ENCODE results near the gene PTPRK. TPM values are rescaled to one million over a fixed set of nuclear protein-coding genes. Genes with fewer than 3 reads are reported as not detected.
"Not testable (repeated sequence)": the region's sequence is repeated elsewhere in the genome, so short reads cannot be mapped to it uniquely, and the experiment has no call there.

PTPRK gene
- total RNA-seq, 1 donor from 2014 or later: 438 TPM

DNA sequence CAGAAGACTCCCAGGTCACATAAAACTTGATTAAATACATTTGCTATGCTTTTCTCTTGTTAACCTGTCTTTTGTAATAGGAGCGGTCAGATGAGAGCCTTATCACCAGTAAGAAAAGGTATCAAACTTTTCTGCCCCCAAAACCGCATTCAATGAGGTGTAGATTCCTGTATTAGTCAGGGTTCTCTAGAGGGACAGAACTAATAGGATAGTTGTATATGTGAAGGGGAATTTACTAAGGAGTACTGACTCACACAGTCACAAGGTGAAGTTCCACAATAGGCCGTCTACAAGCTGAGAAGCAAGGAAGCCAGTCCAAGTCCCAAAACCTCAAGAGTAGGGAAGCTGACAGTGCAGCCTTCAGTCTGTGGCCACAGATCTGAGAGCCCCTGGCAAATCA lies 32.7 kb downstream of the PTPRK start:
- DNase-seq: no peak

DNA sequence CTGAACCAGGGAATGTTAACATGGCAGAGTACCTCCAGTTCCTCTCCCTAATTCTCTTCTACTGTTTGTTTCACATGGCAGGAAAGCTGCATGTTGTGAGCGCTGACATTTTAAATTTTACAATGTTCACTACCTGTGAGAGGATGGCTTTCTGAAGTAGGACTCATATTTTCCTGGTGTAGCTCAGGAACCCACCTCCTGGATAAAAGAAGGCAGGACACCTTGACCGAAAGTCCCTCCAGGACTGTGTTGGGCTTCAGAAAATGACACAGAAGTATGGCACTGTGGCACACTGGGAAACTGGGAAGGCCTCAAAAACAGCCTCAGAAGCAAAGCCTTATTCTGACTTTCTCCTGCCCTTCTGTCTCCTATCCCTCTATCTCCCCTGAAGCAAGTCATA lies 33.3 kb downstream of the PTPRK start:
- no peak for DNase-seq

GRCh38 chr6:128486580-128486979 lies 33.8 kb downstream of the PTPRK start:
- DNase-seq: not testable (repeated sequence)

DNA sequence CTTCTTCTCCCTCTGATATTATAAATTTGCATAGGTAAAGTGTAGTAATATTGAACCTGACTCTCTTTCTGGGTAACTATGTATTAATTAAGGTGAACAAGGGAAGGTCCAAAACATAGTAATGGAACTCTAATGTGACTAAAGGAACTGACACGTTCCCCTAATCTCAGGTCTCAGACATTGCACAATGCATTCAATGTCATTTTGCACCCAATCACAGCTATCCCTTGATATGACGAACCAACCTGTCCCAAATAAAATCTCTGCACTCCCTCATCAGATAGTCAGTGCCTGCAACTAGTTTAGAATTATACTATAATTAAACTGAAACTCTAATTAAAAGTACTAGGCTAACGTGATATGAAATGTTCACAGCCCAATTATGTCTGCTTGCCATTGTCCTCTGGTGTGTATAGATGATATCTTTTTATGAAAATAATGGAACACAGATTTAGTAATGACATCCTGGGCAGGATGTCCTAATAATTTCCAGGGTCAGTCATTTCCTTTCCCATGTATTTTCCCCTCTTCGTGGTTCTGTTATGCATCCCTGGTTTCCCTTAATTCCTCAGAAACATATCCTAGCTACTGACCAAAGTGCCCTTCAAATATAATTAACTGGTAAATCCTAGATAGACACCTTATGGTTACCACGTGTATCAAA lies 36.8 kb downstream of the PTPRK start:
- DNase-seq: no peak

- DNase-seq: no peak
These were observed 37.8 kb downstream of the PTPRK start for GRCh38 chr6:128482642-128483041.

GRCh38 chr6:128479991-128480390 lies 40.4 kb downstream of the PTPRK start:
- no peak for DNase-seq

DNA sequence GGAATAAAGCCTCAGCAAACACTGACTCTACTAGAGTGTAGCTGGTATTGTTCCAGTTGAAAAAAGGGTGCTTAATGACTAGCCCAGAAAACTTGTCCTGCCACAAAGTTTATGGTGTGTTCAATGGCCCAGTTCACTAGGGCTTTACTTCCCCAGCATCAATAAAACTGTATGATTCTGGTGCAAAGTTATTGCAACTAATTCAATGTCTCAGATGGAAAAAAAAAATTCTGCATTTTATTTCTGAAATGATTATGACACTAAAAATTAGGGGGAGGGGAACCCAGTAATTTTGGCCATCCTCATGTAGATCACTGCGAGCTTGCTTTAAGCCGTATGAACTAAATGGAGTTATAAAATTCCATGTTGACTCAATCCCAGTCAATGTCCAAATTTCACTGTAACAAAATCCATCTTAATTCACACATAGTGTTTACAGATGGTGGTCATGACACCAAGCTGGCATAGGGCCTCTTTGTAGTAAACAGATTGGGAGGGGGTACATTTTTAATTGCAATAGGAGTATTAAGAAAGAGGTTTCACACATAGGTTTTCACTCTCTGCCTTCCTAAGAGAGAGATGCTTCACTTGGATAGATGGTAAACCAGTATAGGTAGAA lies 41.2 kb downstream of the PTPRK start:
- DNase-seq: no peak

- no peak for DNase-seq
These were observed 42.0 kb downstream of the PTPRK start for GRCh38 chr6:128478230-128479047.

DNA sequence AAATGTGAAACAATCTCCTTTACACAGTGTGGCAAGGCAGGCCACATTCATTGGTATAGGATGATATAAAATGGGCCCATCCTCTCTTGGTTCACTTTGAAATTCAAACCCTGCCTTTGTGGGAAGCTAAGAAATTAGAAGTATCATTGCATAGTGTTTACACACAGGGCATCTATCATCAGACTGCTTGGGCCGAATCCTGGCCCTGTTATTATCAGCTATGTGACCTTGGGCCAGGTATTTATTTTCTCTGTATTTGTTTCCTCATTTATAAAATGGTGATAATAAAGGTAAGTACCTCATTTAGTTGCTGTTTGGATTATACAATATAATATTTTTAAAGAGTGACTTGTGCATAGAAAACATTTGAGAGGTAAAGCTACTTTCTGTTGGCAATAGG lies 45.5 kb downstream of the PTPRK start:
- no peak for DNase-seq

- no peak for DNase-seq
These were observed 45.9 kb downstream of the PTPRK start for GRCh38 chr6:128474481-128474880.

GRCh38 chr6:128471907-128472306 lies 48.5 kb downstream of the PTPRK start:
- no peak for DNase-seq

- DNase-seq: no peak
These were observed 54.7 kb downstream of the PTPRK start for GRCh38 chr6:128465368-128466343.

- DNase-seq: no peak
These were observed 55.6 kb downstream of the PTPRK start for GRCh38 chr6:128464790-128465189.

DNA sequence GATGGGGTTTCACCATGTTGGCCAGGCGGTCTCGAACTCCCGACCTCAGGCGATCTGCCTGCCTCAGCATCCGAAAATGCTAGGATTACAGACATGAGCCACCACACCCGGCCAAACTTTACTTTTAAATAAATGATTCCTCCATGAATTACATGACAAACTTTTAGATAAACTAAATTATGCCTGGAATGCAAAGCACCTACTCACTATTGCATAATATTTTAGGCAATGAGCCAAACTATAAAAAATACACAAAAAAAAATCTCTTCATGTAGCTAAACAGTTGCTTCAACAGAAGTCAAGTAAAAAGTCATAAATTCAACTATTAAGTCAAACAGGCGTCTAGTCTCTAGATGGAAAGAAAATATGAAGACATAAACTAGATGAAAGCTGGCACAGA lies 56.5 kb downstream of the PTPRK start:
- no peak for DNase-seq

DNA sequence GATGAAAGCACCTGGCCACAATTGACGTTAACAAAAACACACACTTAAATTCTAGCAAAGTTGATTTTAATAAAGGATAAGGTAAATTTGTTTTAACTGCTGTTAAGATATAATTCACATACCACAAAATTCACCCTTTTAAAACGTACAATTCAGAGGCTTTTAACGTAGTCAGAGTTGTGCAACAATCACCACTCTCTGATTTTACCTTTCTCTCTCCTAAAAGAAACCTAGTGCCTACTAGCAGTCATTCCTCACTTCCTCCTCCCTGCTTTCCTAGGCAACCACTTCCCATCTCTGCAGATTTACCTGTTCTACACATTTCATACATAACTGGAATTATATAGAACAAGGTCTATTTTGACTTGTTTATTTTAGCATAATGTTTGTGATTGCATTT lies 58.9 kb downstream of the PTPRK start:
- no peak for DNase-seq

GRCh38 chr6:128456510-128457230 lies 63.7 kb downstream of the PTPRK start:
- DNase-seq: no peak

GRCh38 chr6:128455959-128456358 lies 64.4 kb downstream of the PTPRK start:
- DNase-seq: no peak

GRCh38 chr6:128452713-128453112 lies 67.7 kb downstream of the PTPRK start:
- no peak for DNase-seq

GRCh38 chr6:128446497-128446896 lies 73.9 kb downstream of the PTPRK start:
- DNase-seq: no peak

- DNase-seq: no peak
These were observed 76.8 kb downstream of the PTPRK start for GRCh38 chr6:128443553-128443952.

- no peak for DNase-seq
These were observed 80.8 kb downstream of the PTPRK start for GRCh38 chr6:128439627-128440026.

DNA sequence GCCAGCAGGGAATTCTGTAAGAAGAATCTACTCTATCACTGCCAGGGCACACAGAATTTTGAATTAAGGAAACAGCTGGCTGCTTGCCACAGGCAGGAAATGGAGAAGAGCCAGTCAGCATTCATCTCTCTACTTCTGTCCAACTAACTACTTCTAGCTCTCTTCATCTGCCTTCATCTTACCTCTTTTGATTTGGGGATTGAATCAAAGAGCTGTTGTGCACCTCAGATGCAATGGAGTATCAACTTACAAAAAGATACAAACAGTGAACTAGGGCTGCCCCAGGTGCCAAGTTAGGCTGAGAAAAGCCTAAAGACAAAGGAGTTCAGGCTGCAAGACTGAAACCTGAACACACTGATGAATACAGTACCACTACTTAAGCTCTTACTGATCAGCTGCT lies 82.0 kb downstream of the PTPRK start:
- DNase-seq: no peak

All from occipital lobe (tissue), 2 donors.